Neural progenitor cell (in vitro differentiated cells): Measurements from ENCODE around the gene CTR9. TPM values are rescaled to one million over a fixed set of nuclear protein-coding genes. Genes with fewer than 3 reads are reported as not detected.

Experiments
- DNase-seq: peaks from one replicate; pipeline ENCODE4 v3.0.0-alpha.2; 2016; ENCODE audit warnings: low spot score
- H2AFZ ChIP-seq: fragments of 200-600 bp; sonication (generic); replicated peaks from 2 replicates; pipeline ENCODE4 v1.6.1; 2016; ENCODE audit warnings: antibody characterized with exemption
- H3F3A ChIP-seq: fragments of 200-600 bp; sonication (generic); 2 replicates; pipeline ENCODE4 v1.6.1; 2016; ENCODE audit warnings: antibody characterized with exemption, low read depth
- H3K27ac ChIP-seq: fragments of 200-600 bp; sonication (generic); 2 replicates; pipeline ENCODE4 v1.5.1; 2016; ENCODE audit warnings: mild to moderate bottlenecking
- H3K27me3 ChIP-seq: fragments of 200-600 bp; sonication (generic); 2 replicates; pipeline ENCODE4 v1.6.1; 2016; ENCODE audit warnings: mild to moderate bottlenecking, moderate library complexity
- H3K36me3 ChIP-seq: fragments of 200-600 bp; sonication (generic); 2 replicates; pipeline ENCODE4 v1.5.1; 2016
- H3K4me1 ChIP-seq: fragments of 200-600 bp; sonication (generic); 2 replicates; pipeline ENCODE4 v1.6.1; 2016; ENCODE audit warnings: mixed run types
- H3K4me2 ChIP-seq: fragments of 200-600 bp; sonication (generic); 2 replicates; pipeline ENCODE4 v1.6.1; 2016
- H3K4me3 ChIP-seq: fragments of 200-600 bp; sonication (generic); 2 replicates; pipeline ENCODE4 v1.5.1; 2016
- H3K79me2 ChIP-seq: fragments of 200-600 bp; sonication (generic); 2 replicates; pipeline ENCODE4 v1.6.1; 2016; ENCODE audit warnings: low read depth
- H3K9ac ChIP-seq: fragments of 200-600 bp; sonication (generic); 2 replicates; pipeline ENCODE4 v1.6.1; 2016
- H3K9me3 ChIP-seq: fragments of 200-600 bp; sonication (generic); 2 replicates; pipeline ENCODE4 v1.5.1; 2016; ENCODE audit warnings: low read depth
- H4K20me1 ChIP-seq: fragments of 200-600 bp; sonication (generic); 2 replicates; pipeline ENCODE4 v1.6.1; 2016; ENCODE audit warnings: low read depth
- H3K27ac Mint-ChIP-seq: 3 replicates; pipeline ENCODE4 v1.8.0; 2021; ENCODE audit warnings: mixed read lengths
- H3K27me3 Mint-ChIP-seq: 2 replicates; pipeline ENCODE4 v1.8.0; 2022; ENCODE audit warnings: low read depth, mild to moderate bottlenecking, inconsistent platforms, moderate library complexity, mixed read lengths; ENCODE audit not compliant: insufficient read depth
- H3K36me3 Mint-ChIP-seq: 3 replicates; pipeline ENCODE4 v1.8.0; 2021; ENCODE audit warnings: mixed read lengths
- H3K4me1 Mint-ChIP-seq: 3 replicates; pipeline ENCODE4 v1.8.0; 2021; ENCODE audit warnings: mixed read lengths
- H3K4me3 Mint-ChIP-seq: 3 replicates; pipeline ENCODE4 v1.8.0; 2021; ENCODE audit warnings: mild to moderate bottlenecking, moderate library complexity, mixed read lengths
- H3K9me3 Mint-ChIP-seq: 3 replicates; pipeline ENCODE4 v1.8.0; 2020; ENCODE audit warnings: mixed read lengths
- EZH2 ChIP-seq: fragments of 200-600 bp; sonication (generic); IDR thresholded peaks from 2 replicates; pipeline ENCODE4 v1.6.1; 2017; ENCODE audit warnings: antibody characterized with exemption, mild to moderate bottlenecking, moderate library complexity
- EZH2phosphoT487 ChIP-seq: fragments of 200-600 bp; sonication (generic); IDR thresholded peaks from 2 replicates; pipeline ENCODE4 v1.6.1; 2017; ENCODE audit warnings: antibody characterized with exemption
- total RNA-seq: library from RNA; depleted of rRNA; stranded (reverse); fragments of >200 nt; gene quantifications from 2 replicates; pipeline ENCODE4 v1.2.3, GENCODE V29; 2015; ENCODE audit warnings: low replicate concordance
- TF ChIP-seq, protein P1 (sequence below): fragments of 200-600 bp; sonication (generic); IDR thresholded peaks from 2 replicates; pipeline ENCODE4 v1.5.1; 2017; ENCODE audit warnings: antibody characterized with exemption, mild to moderate bottlenecking

CTR9 gene
- 20.8 and 26.4 TPM in 2 replicates for total RNA-seq

DNA sequence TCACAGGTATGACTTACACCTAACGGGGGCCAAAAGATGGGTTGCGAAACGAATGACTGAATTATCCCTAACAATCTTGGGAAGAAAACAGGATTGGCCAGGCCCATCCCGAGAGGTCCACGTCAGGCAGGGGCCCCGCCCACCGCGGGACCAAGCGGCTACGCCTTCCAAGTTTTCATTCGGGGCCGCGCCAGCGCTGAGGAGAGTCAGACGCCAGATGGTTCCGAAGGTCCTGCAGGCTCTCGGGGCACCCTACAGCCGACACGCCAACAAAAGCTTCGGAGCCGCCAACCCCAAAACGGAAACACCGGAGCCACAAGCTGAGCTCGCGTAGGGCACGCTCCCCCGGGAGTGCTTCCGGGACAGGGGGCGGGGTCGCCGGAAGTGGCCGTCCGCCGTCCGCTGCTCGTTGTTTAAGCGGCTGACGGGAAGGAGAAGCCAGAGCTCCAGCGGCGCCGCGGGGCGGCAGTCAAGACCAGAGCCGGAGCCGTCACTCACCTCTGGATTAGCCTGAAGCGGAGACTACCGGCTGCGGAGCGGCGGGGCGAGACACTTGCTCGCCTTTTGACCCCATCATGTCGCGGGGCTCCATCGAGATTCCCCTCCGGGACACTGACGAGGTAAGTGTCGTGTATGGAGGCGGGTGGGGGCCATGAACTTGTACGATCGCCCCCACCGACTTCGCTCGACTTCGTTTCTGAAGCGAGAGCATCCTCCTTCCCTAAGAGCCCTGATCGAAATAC, at the start of gene CTR9:
TSS of gene CTR9 (plus strand) at position 409 of the 743 bp plus-strand sequence. CDS start at position 576, 167 bp downstream.
- H3K9ac ChIP-seq: peak within 1 kb of the TSS; percentile 55
- no peaks in the 10 kb centered on the region for H3K9me3 ChIP-seq
- peaks cover 6% of the 10 kb centered on the region for H3K4me1 Mint-ChIP-seq
- H3K27ac Mint-ChIP-seq: peak within 1 kb of the TSS; percentile 78
- peaks cover 9% of the 10 kb centered on the region for H3K36me3 ChIP-seq
- H3K4me2 ChIP-seq: peak within 1 kb of the TSS; percentile 89
- H3F3A ChIP-seq: peaks cover 43% of the 10 kb centered on the region
- H3K4me3 ChIP-seq: peak within 1 kb of the TSS; percentile 88
- H3K27me3 ChIP-seq: no peaks in the 10 kb centered on the region
- peaks cover 14% of the 10 kb centered on the region for H3K79me2 ChIP-seq
- DNase-seq: peak; percentile 97
- peak within 1 kb of the TSS; percentile 91 for H2AFZ ChIP-seq
- H3K27ac ChIP-seq: peak within 1 kb of the TSS; percentile 96
- H3K9me3 Mint-ChIP-seq: no peaks in the 10 kb centered on the region
- peaks cover 7% of the 10 kb centered on the region for H3K4me1 ChIP-seq
- no peaks in the 10 kb centered on the region for H3K36me3 Mint-ChIP-seq
- H3K27me3 Mint-ChIP-seq: peaks cover 4% of the 10 kb centered on the region
- TF ChIP-seq, protein P1, sequence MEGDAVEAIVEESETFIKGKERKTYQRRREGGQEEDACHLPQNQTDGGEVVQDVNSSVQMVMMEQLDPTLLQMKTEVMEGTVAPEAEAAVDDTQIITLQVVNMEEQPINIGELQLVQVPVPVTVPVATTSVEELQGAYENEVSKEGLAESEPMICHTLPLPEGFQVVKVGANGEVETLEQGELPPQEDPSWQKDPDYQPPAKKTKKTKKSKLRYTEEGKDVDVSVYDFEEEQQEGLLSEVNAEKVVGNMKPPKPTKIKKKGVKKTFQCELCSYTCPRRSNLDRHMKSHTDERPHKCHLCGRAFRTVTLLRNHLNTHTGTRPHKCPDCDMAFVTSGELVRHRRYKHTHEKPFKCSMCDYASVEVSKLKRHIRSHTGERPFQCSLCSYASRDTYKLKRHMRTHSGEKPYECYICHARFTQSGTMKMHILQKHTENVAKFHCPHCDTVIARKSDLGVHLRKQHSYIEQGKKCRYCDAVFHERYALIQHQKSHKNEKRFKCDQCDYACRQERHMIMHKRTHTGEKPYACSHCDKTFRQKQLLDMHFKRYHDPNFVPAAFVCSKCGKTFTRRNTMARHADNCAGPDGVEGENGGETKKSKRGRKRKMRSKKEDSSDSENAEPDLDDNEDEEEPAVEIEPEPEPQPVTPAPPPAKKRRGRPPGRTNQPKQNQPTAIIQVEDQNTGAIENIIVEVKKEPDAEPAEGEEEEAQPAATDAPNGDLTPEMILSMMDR: peak; percentile 32
- no peak for TF ChIP-seq EZH2
- peak within 1 kb of the TSS; percentile 97 for H3K4me3 Mint-ChIP-seq
- peaks cover 8% of the 10 kb centered on the region for H4K20me1 ChIP-seq

DNA sequence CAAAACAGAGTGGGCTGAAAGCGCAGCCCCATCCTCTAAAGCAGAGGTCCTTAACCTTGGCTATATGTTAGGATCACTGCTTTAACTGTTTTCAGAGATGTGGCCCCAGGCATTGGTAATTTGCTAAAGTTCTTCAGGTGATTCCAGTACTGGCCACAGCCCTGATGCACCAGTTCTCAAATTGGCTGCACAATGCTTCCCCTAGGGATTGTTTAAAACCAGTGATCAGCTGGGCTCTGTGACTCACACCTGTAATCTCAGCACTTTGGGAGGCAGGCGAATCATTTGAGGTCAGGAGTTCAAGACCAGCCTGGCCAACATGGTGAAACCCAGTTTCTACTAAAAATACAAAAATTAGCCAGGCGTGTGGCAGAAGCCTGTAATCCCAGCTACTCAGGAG, 49.1 kb upstream of the CTR9 start:
- TF ChIP-seq, protein P1: no peak
- no peak for TF ChIP-seq EZH2phosphoT487
- TF ChIP-seq EZH2: no peak
- no peaks in the 10 kb centered on the region for H3K27me3 ChIP-seq
- H3K27ac Mint-ChIP-seq: no peak overlapping the region
- H3F3A ChIP-seq: no peaks in the 10 kb centered on the region
- H3K79me2 ChIP-seq: no peaks in the 10 kb centered on the region
- no peak overlapping the region for H3K4me3 Mint-ChIP-seq
- peaks cover 12% of the 10 kb centered on the region for H3K9me3 Mint-ChIP-seq
- no peaks in the 10 kb centered on the region for H3K9me3 ChIP-seq
- H3K9ac ChIP-seq: no peak overlapping the region
- no peak overlapping the region for H3K4me3 ChIP-seq
- H3K27ac ChIP-seq: no peak overlapping the region
- peaks cover 3% of the 10 kb centered on the region for H3K27me3 Mint-ChIP-seq
- no peaks in the 10 kb centered on the region for H3K36me3 ChIP-seq
- H3K4me1 Mint-ChIP-seq: peaks cover 5% of the 10 kb centered on the region
- no peak overlapping the region for H2AFZ ChIP-seq
- H4K20me1 ChIP-seq: no peaks in the 10 kb centered on the region
- H3K4me1 ChIP-seq: no peaks in the 10 kb centered on the region
- H3K4me2 ChIP-seq: no peak overlapping the region
- DNase-seq: no peak
- peaks cover 9% of the 10 kb centered on the region for H3K36me3 Mint-ChIP-seq

DNA sequence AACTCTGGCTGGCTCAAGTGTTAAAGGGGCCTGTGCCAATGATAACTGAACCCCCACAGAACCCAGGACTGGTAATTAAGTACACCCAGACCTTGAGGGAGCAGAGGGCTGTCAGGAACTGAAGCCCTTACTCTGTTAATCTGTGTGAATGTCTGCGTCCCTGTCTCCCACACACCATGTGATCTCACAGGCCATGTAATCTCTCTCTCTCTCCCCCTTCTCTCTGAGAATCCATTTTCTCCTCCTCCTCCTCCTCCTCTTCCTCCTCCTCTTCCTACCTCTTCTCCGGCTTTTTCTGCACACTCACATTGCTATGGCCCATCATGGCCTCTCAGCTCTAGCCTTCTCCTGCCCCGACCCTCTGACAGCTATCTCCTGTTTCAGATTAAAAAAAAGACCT, 42.9 kb upstream of the CTR9 start:
- no peak overlapping the region for H3K27ac Mint-ChIP-seq
- TF ChIP-seq, protein P1: no peak
- TF ChIP-seq EZH2 (no peak), EZH2phosphoT487 (no peak)
- Histone ChIP-seq H3K27me3 (no peaks in the 10 kb centered on the region), H3K36me3 (no peaks in the 10 kb centered on the region), H3F3A (no peaks in the 10 kb centered on the region), H3K79me2 (no peaks in the 10 kb centered on the region), H3K4me1 (no peaks in the 10 kb centered on the region), H3K9ac (no peak overlapping the region), H3K27ac (no peak overlapping the region), H4K20me1 (no peaks in the 10 kb centered on the region), H3K4me3 (no peak overlapping the region), H2AFZ (no peak overlapping the region), H3K4me2 (no peak overlapping the region), H3K9me3 (no peaks in the 10 kb centered on the region)
- H3K27me3 Mint-ChIP-seq: peaks cover 2% of the 10 kb centered on the region
- H3K4me1 Mint-ChIP-seq: peaks cover 4% of the 10 kb centered on the region
- no peak overlapping the region for H3K4me3 Mint-ChIP-seq
- no peaks in the 10 kb centered on the region for H3K9me3 Mint-ChIP-seq
- DNase-seq: no peak
- no peaks in the 10 kb centered on the region for H3K36me3 Mint-ChIP-seq
